HG03196 (cell line): ENCODE measurements around the gene SQSTM1.

Experiments
- ATAC-seq: cut with Tn5 transposase; IDR thresholded peaks from one replicate; pipeline ENCODE4 v1.9.1; 2021; ENCODE audit not compliant: unreplicated experiment

The SQSTM1 gene

DNA sequence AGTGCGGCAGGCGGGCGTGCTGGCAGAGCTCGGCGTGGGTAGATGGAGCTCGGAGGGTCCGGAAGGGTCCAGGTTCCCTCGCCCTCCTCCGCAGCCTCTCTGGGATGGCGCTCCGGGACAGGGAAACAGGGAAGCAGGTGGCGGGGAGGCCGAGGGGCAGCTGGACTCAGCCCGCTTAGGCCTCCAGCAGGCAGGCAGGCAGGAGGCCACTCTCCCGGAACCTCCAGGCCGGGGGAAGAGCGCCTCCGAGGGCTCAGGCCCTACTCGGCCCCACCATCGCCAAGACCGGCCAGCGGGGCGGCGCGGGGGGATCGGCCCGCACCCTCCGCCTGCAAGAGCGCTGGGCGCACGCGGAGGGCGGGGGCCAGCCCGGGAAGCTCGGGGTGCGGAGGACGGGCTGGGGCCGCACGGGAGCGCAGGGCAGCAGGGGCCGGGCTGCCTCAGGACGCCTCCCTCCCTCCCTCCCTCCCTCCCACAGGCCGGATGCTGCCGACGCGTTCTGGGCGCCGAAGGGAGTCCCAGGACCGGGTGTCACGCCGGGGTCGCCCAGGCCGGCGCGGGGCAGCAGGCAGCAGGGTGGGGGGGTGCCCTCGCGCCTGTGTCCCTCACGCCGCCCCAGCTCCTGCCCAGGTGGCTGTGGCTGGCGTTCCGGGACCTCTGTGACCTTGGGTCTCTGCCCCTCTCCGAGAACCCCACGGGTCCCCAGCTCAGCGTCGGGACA lies 15.0 kb upstream of the SQSTM1 start:
- ATAC-seq: peak; percentile 18

DNA sequence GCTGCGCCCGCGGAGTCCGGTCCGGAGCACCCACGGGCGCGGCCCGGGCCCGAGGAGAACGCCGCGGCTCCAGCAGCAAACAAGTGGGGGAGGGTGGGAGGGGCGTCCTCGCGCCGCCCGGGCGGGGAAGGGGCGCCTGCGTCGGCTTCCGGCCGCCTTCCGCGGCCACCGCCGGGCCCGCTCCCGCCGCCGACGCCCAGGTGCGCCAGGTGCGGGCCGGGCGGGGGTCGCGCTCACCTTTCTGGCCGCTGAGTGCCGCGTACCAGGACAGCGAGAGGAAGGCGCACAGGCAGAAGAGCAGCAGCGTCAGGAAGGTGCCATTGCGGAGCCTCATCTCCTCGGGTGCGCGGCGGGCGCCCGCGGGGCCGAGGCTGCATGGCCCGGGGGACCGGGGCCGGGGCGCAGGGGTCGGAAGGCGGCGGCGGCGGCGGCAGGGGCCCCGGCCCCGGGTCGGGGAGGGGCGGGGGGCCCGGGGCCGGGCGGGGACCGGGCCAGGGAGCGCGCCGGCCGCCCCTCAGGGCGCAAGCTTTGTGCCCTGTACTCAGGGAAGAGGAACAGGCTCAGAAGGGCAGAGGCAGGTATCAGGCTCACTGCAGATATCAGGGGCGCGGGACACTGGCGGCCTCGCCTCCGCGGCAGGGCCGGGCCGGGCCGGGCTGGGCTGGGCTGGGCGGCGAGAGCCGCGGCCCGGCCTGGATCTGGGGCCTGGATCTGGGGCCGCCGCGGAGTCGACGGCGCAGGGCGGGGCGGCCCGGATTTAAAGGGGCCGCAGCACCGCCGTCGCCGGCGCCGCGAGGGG lies 14.3 kb upstream of the SQSTM1 start, which contains the start of gene MGAT4B:
Gene MGAT4B, minus strand, starts transcription at position 617 of the 799 bp plus-strand sequence. Its CDS starts 283 bp downstream, at position 334.
- peak; percentile 64 for ATAC-seq

DNA sequence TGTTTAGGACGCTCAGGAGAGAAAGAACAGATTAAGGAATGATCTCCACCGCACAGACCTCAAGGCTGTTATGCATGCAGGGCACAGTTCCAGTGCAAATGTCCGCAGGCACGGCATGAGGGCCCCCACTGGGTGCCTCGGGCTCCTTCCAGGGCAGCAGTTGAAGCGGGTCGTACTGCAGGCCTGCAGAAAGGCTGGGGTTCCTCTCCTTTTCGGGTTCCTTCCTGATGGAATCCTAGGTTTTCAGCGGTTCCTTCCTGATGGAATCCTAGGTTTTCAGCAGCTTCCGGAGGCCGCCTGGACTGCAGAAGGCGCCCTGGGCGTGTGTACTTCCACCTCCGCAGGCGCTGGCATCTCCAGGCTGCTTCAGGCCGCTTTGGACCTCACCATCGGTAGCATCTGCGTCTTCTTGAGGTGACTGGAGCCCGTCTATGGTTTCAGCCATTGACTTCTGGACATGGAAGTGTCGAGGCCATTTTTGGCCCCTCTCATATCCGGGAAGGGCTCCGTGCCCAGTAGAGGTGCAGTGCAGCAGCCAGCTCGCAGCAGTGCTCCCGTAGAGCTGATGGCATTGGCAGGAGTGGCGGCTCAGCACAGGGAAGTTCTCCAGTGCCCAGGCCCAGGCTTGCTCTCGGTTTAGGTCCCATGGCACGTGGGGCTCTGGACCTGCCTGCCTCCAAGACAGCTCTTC lies 8.4 kb upstream of the SQSTM1 start:
- no peak for ATAC-seq

DNA sequence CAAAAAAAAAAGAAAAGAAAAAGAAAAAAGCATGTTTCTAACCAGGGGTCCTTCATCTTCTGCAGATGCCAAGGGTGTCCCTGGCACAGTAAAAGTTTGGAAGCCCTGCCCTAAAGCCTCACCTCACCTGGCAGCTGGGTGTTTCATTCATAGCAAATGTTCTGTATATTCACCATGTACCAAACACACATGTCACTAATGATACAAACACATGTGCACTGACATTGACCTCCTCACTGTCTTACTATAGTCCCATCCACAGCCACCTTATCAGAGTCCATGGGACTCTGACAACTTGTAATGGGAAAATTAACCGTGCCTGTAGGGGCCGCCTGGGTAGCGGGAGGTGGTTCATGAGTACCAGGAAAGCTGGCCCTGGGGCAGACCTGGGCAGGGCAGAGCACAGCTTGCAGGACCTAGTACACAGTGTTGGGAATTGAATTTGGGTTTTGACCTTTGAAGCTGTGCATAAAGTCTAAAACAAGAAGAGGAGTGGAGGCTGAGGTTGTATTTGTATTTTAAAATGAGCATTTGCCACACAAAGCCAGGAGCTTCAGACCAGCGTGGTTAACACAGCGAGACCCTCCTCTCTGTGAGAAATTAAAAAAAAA lies 7.6 kb upstream of the SQSTM1 start:
- no peak for ATAC-seq

DNA sequence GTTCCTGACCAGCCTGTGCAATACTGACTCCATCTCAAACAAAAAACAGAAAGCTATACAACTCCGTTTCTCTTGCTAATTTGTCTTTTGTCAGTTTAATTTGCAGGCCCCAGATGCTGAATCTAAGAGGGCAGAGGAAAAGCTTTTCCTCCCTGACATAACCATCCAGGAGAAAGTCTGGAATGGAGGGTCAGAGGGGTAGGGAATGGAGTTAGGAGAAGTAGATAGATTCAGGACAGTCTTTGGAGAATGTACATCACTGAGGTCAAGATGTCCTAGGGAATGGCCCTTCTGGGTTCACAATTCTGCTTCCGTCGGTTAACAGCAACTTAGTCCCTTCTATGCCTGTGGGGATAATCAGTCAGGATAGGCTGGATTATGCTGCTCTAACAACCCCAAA lies 6.6 kb upstream of the SQSTM1 start:
- no peak for ATAC-seq

DNA sequence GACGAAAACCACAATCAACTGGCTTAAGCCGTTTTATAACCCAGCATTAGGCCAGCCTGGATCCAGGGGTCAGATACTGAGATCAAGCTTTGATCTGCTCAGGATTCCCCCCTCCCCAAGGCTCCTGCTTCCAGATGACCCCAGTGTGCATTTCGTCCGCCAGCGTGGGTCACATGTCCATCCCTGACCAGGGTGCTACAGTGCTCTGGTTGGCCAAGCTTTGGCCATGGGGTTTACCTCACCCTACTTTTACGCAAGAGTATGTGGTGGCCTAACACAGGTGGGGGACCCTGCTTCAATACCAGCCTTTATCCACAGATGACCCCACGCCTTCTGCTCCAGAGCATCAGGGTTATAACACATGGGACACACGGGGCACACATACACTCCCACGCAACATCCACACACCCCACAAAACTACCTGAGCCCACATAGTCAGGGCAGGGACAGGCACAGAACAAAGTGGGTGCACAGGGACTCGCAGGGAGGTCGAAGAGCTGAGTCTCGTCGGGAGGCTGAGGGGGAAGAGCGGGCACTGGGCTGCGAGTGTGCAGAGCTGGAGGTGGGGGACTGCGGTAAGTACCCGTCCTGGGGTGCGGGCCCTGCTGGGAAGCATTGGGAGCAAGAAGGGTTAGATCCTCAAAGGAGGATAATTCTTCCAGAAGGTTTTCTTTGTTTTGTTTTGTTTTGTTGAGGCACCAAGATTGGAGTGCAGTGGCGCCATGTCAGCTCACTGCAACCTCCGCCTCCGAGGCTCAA lies 5.0 kb upstream of the SQSTM1 start:
- no peak for ATAC-seq

DNA sequence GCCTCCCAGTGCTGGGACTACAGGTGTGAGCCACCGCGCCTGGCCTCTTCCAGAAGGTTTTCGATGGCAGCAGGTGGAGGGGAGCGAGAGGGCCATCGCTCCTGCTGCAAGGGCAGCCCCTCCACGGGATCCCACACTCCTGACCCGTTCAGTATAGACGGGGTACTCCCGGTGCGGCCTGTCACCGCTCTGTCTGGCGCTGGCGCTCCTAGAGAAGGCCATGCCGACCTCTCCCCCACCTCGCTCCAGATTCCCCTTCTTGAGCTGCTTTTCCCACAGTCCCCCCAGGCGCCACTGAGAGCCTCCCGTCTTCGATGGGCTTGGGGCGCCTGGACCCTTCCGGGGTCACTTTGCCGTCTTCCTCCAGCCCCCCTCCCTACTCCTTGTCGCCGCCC lies 4.3 kb upstream of the SQSTM1 start:
- ATAC-seq: no peak

DNA sequence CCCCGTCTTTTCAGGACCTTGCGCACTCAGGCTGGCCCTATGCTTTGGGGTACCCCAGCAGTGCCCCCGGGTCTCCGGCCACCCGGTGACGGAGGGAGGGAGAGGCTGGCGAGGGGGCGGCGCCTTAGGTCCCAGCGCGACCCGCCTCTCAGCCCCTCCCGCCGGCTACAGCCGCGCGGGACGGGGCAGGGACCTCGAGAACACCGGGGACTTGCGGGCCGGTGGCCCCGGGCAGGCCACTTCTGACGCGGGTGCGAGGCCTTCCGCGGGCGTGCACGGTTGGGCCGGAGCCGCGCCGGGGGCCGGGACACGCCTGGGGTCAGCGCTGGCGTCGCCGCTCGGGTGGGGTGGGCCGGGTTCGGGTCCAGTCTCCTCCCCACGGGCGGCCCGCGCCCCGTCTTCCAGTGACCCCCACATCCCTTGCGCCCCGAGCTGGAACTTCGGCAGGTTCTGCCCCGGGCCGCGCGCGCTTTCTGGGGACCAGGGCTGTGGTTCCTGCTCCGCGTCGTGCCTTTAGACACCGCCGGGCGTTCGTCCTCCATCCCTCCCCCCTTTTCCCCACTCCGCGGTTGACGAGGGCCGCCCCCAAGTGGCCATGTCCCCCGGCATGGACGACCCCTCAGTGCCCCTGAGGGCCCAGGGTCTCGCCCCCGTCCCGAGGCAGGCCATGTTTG lies 3.8 kb upstream of the SQSTM1 start:
- ATAC-seq: no peak

DNA sequence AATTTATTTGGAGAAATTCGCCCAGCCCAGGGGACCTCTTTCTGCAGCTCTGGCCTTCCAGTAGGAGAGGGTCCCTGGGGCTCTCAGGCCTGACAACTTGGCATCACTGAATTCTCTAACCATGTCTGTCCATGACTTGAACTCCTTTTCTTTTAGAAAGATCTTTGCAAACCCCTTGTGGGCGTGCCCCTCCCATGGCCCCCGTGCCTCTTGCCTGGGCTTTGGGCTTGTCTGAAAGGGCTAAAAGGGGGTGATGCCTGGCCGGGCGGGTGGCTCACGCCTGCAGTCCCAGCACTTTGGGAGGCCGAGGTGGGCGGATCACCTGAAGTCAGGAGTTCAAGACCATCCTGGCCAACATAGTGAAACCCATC lies 3.2 kb upstream of the SQSTM1 start:
- no peak for ATAC-seq

DNA sequence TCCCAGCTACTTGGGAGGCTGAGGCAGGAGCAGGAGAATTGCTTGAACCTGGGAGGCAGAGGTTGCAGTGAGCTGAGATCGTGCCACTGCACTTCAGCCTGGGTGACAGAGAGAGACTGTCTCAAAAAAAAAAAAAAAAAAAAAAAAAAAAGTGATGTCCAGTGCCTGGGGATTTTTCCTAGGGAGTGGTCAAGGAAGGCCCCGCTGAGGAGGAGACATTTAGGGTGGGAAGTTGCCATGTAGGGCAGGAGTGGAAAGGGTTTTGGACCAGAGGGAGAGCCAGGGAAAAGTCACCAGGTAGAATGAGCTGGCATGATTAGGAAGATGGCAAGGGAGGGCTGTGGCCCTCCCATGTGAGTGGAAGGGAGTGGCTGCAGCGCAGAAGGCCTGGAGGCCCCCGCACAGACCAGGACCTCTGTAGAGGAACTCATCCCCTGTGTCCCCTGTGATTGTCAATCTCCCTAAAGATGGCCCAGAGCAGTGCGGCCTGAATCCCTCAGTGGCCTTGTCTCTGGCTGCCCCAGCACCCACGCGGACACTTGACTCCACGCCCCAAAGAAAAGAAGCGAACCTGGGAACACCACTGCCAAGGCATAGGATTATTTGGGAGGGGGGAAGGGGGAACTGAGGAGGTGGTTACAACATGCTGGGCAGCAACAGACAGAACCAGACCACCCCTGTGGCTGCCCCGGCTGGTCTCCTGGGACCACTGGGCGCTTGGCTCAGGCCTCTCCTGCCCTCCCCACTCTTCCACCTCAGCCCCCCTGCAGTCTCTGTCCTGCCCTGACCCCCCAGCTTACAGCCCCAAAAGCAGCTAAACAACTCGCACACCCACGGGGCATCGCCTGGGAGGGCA lies 2.6 kb upstream of the SQSTM1 start:
- no peak for ATAC-seq

DNA sequence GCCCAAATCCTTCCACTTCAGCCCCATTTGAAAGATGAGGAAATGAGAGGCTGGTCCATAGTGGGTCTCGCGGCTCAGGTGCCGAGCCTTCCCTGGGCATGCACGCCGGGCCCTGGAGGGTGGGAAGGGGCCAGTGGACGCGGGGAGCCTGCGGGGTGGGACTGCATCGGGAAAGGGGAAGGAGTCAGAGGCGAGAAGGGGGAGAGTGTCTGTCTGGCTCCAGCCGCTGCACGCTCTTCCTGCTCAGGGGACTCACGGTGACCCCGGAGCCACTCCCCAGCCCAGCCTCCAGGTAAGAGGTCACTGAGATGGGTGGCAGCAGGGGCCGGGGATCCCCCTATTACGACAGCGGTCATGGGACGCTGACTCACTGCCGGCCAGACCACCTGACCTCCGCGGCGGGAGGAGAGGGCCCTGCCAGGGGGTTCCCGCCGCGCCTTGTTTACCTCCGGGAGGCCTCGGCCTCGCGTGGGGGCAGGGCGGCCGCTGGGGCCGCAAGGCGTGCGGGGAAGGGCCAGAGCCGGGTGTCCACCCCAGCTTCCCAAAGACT lies 1.9 kb upstream of the SQSTM1 start:
- peak; percentile 57 for ATAC-seq

DNA sequence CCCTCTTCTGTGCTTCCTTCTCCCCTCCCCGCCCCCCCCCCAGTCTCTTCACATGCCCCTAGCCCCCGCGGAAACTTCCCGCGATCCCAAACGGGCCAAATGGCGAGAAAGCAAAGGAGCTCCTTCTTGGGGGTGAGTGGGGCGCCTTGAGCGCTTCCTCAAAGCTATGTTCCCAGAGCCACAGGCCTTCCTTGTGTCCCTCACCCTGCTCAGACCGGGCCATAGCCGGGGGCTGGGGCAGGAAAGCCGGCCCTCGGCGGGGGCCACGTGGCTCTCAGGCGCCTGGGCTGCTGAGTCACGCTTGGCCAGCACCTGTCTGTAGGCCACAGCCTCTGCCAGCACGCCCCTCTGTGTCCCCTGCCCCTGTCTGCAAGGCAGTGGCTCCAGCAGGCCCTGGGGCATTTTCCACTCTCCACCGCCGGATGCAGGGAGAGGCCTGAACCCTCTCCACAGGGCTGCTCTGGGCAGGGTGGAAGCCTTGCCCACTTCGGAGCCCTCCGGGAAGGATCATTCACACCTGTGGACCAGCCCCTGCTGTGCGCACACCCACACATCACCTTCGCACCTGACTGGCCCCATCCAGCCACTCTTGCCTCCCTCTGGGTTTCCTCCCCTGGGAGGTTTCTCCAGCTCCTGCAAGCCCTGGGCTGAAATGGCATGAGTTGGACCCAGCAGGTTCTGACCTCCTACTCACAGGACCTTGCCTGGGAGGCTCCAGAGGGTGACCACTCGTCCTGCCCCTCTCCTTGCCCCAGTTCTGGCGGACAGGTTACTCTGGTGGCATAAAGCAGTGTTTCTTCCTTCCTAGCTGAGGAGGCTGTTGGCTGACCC lies 1.2 kb upstream of the SQSTM1 start:
- peak; percentile 17 for ATAC-seq

DNA sequence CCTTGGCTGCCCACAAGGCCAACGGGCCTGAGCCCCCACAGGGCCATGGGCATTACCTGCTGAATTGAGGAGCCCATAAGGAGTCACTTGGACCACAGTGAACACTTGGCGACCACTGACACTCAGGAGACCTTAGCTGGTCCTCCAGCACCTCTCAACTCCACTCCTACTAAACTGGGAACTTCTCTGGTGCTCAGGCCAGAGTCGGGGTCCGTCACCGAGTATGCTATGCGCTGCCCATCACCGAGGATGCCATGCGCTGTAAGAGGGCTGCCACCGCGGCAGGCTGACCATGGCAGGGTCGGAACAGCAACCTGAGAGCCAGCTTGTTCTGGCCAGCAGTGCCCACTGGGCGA lies 600 bp upstream of the SQSTM1 start:
- no peak for ATAC-seq

DNA sequence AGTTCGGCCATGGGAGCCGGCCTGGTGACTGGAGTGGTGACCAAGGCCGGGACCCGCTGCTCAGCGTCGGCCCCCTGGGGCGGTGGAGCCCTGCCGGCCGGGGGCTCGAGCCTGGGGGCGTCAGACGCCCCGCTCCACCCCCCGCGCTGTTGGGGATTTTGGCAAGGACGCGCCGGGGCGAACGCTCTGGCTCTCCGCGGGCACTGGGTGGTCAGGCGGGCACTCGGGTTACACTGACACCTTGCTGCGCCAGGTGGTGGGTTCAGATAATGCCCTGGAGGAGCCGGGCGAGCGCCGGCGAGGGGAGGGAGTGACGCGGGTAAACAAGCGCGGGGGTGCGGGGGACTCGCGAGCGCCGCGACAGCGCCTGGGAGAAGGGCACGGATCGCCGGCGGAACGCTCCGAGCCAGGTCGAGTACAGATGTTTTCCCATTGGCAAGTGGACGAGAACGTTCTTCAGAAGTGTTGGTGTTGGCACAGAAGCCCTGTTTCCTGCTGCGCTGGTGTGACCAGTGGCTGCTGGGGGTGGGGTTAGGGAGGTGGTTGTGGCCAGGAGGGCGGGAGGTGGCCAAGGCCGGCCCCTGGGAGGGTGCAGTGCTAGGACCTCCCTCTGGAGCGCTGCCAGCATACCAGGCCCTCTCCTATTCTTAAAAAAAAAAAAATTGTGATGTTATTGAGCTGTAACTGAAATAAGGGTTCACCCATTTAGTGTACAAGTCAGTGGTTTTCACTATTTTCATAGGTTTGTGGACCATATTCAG lies 773 bp downstream of the SQSTM1 start:
- ATAC-seq: peak; percentile 40

DNA sequence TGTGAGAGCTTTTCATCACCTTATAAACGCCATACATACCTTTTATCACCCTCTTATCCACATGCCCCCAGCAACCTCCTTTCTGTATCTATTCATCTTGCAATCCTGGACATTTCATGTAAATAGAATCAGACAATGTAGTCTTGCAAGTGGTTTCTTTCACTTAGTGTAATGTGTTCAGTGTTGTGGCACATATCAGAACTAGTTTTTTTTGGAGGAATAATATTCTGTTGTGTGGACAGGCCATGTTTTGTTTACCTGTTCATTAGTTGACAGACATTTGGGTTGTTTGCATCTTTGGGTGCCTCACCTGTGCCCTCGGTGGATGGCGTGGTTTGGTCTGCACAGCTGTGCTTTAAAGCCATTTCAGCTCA lies 1.3 kb downstream of the SQSTM1 start:
- no peak for ATAC-seq

DNA sequence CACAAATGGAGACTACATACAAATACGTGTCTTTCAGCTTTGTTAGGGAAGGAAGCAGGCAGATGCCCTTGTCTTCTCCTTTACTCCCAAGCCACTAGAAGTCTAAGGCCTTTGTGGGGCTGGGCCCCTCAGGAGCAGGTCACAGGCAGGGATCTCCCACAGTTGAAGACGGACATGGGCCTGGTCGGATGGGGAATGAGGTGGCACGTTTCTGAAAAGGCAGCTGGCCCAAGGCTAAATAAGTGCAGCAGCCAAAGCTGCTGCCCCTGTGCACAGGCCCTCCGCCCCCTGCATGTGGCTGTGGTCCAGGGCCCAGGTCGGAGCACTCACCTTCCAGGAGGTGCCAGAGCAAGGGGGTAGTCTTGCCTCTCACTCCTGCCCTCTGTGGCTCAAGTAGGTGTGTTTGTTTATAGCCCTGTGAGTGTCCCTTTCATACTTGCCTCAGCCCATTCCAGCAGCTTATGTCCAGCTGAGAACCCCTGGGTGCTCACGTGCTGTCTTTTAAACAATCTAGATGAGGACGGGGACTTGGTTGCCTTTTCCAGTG lies 1.8 kb downstream of the SQSTM1 start:
- ATAC-seq: no peak
